ENCODE data around the gene SLC24A3.

SLC24A3 gene

GRCh38 chr20:19223640-19224039 is 11.2 kb downstream of the SLC24A3 start:
- no peaks in the 10 kb centered on the region for H3K36me3 ChIP-seq (ENCODE audit: control insufficient read depth, insufficient read depth, low read length)
- no peak for DNase-seq (ENCODE audit: extremely low read depth, insufficient read length)
- H3K27me3 ChIP-seq (replicated peaks; ENCODE audit: control insufficient read depth, insufficient read depth, low read length), result no peaks in the 10 kb centered on the region
- TF ChIP-seq, protein P1, sequence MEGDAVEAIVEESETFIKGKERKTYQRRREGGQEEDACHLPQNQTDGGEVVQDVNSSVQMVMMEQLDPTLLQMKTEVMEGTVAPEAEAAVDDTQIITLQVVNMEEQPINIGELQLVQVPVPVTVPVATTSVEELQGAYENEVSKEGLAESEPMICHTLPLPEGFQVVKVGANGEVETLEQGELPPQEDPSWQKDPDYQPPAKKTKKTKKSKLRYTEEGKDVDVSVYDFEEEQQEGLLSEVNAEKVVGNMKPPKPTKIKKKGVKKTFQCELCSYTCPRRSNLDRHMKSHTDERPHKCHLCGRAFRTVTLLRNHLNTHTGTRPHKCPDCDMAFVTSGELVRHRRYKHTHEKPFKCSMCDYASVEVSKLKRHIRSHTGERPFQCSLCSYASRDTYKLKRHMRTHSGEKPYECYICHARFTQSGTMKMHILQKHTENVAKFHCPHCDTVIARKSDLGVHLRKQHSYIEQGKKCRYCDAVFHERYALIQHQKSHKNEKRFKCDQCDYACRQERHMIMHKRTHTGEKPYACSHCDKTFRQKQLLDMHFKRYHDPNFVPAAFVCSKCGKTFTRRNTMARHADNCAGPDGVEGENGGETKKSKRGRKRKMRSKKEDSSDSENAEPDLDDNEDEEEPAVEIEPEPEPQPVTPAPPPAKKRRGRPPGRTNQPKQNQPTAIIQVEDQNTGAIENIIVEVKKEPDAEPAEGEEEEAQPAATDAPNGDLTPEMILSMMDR (IDR thresholded peaks at IDR 0.05; ENCODE audit: insufficient read depth, low read length, poor library complexity, severe bottlenecking), result no peak
- H3K4me3 ChIP-seq (replicated peaks; ENCODE audit: low read depth, low read length), result no peak overlapping the region

DNA sequence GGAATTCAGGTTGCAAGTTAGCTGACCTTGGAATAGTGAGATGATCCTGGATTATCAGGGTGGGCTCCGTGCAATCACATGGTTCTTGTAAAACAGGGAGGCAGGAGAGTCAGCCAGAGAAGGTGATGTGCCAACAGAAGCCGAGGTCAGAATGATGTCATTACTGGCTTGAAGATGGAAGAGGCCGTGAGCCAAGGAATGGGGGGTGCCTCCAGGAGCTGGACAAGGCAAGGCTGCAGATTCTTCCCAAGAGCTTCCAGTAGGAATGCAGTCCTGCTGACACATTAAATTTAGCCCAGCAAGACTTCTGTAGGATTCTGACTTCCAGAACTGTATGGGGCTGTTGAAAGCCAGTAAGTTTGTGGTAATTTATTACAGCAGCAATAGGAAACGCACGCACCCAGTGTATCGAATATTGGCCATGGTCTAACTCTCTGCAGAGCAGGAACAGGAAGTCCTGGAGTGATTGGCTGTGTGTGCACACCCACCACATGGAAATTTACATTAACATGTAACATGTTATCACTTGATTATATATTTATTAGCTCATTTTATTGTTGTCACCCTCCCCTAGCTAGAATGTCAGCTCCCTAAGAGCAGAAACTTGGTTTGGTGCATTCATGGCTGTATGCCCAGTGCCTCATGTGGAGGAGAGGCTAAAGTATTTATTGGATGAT is 19.1 kb downstream of the SLC24A3 start:
- Histone ChIP-seq H3K36me3 (ENCODE audit: control insufficient read depth, insufficient read depth, low read length) (no peaks in the 10 kb centered on the region), H3K27me3 (replicated peaks; ENCODE audit: control insufficient read depth, insufficient read depth, low read length) (no peaks in the 10 kb centered on the region), H3K4me3 (replicated peaks; ENCODE audit: low read depth, low read length) (no peak overlapping the region)
- TF ChIP-seq, protein P1 (IDR thresholded peaks at IDR 0.05; ENCODE audit: insufficient read depth, low read length, poor library complexity, severe bottlenecking), result no peak
- no peak for DNase-seq (ENCODE audit: extremely low read depth, insufficient read length)

DNA sequence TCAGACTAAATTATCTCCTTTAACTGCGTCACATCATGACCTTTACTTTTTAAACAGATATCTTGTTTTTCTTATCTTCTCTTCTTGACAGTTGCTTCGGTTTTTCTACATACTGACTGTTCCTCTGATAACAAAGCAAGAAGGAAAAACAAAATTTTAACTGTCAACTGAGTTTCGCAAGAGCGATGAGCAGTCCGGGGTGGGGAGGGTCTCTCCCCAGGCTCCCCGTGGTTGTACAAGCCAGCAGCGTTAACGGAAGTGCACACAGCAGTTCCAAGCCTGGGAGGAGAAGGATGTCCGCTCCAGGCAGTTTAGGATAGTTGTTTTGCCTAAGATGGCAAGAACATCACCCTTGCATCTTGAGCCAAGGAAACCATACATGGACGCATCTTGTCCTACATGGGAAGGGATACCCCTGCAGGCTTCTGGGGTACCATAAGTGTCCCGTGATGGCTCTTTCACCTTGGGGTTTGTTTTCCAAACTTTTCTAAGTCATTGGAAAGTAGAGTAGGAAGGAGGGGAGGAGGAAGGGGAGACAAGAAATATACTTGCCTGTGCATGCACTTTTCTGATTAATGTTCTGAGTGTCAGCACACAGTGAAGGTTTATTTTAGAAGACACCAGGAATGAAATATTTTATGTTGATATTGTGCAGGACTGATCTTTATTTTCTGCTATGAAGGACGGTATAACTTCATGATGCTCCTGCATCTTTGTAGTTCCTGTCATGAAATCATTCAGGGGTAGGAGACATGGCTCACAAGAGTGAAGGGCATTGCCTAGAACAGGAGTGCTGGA is 20.8 kb downstream of the SLC24A3 start:
- H3K36me3 ChIP-seq (ENCODE audit: control insufficient read depth, insufficient read depth, low read length), result no peaks in the 10 kb centered on the region
- no peak for DNase-seq (ENCODE audit: extremely low read depth, insufficient read length)
- no peaks in the 10 kb centered on the region for H3K27me3 ChIP-seq (replicated peaks; ENCODE audit: control insufficient read depth, insufficient read depth, low read length)
- no peak overlapping the region for H3K4me3 ChIP-seq (replicated peaks; ENCODE audit: low read depth, low read length)
- TF ChIP-seq, protein P1 (IDR thresholded peaks at IDR 0.05; ENCODE audit: insufficient read depth, low read length, poor library complexity, severe bottlenecking), result no peak

DNA sequence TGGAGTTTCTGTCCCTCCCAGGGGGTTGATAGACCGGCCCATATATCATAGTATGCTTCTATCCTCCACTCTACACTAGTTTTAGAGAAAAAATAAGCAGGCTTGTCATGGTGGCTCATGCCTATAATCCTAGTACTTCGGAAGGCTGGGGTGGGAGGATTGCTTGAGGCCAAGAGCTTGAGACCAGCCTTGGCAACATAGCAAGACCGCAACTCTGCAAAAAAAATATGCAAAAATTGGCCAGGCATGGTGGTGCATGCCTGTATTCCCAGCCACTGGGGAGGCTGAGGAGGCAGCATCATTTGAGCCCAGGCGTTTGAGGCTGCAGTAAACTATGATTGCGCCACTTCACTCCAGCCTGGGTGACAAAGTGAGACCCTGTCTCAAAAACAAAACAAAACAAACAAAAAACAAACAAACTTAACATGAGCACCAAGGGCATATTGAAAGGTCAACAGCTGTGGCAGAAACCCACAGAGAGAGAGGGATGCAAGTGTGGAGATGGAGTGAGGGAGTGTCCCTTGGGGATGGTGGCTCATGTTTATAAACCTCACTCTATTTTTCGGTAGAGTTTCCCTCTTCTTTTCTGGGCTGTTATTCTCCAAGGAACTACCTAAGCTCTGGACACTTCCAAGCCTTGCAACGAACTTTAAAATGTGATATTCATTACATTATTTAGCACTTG is 24.1 kb downstream of the SLC24A3 start:
- Histone ChIP-seq H3K36me3 (ENCODE audit: control insufficient read depth, insufficient read depth, low read length) (no peaks in the 10 kb centered on the region), H3K27me3 (replicated peaks; ENCODE audit: control insufficient read depth, insufficient read depth, low read length) (no peaks in the 10 kb centered on the region), H3K4me3 (replicated peaks; ENCODE audit: low read depth, low read length) (no peak overlapping the region)
- TF ChIP-seq, protein P1 (IDR thresholded peaks at IDR 0.05; ENCODE audit: insufficient read depth, low read length, poor library complexity, severe bottlenecking), result no peak
- no peak for DNase-seq (ENCODE audit: extremely low read depth, insufficient read length)

DNA sequence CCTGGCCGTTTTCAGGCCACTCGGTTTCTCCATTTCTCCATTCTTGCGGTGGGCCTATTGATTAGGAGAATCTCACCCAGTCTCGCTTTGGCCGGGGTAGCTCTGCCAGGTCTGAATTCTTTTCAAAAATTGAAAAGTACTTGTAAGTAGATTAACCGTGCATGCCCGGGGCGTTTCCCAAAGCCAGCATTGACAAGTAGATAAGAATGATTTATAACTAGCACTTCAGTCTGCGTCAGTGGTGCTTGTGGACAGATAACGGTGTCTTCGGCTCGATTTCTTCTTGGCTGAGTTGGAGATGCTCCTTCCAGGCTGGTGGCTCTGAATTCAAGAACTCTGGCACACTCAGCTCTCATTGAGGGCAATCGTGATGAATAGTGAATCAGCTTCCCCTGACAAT is 29.0 kb downstream of the SLC24A3 start:
- Histone ChIP-seq H3K36me3 (ENCODE audit: control insufficient read depth, insufficient read depth, low read length) (no peaks in the 10 kb centered on the region), H3K27me3 (replicated peaks; ENCODE audit: control insufficient read depth, insufficient read depth, low read length) (no peaks in the 10 kb centered on the region; the same call in 1 of the 2 replicates), H3K4me3 (replicated peaks; ENCODE audit: low read depth, low read length) (no peak overlapping the region)
- TF ChIP-seq, protein P1 (IDR thresholded peaks at IDR 0.05; ENCODE audit: insufficient read depth, low read length, poor library complexity, severe bottlenecking), result no peak
- DNase-seq (ENCODE audit: extremely low read depth, insufficient read length), result no peak
